DMS 273 treated with DMSO at 0.1 percent for 48 hours (cell line): ENCODE results near the gene GARNL3.

Source experiments
- DNase-seq: peaks from one replicate; lab custom pipeline; 2025; lab: John Stamatoyannopoulos, UW

Gene GARNL3

DNA sequence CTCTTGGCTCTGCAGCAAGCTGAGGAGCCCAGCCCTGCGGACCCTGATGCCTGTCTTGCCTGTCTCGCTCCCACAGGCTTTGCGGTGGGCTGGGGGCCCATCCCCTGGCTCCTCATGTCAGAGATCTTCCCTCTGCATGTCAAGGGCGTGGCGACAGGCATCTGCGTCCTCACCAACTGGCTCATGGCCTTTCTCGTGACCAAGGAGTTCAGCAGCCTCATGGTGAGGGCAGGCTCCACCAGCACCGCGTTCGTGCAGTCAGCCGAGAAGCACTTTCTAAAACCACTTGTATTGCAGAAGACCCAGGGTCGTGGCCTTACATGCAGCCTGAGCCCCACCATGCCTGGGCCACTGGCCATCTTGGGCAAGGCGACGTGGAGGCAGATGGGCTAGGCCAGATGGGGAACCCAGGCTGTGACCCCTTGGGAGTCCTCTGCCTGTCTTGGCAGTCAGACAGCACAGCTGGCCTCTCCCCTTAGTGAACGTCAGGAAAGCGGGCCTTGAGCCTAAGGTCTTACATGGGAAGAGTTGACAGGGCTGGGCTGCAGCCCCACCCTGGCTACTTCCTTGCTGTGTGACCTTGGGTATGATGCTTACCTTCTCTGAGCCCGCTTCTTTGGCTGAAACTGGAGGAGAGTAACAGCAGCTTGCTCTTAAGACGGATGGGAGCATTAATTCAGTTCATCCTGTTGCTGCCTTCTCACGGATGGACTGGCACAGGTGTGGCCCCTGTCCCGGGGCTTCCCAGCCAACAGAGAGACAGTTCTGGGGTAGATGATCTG, 141.0 kb downstream of the GARNL3 start:
- DNase-seq: peak; percentile 56

DNA sequence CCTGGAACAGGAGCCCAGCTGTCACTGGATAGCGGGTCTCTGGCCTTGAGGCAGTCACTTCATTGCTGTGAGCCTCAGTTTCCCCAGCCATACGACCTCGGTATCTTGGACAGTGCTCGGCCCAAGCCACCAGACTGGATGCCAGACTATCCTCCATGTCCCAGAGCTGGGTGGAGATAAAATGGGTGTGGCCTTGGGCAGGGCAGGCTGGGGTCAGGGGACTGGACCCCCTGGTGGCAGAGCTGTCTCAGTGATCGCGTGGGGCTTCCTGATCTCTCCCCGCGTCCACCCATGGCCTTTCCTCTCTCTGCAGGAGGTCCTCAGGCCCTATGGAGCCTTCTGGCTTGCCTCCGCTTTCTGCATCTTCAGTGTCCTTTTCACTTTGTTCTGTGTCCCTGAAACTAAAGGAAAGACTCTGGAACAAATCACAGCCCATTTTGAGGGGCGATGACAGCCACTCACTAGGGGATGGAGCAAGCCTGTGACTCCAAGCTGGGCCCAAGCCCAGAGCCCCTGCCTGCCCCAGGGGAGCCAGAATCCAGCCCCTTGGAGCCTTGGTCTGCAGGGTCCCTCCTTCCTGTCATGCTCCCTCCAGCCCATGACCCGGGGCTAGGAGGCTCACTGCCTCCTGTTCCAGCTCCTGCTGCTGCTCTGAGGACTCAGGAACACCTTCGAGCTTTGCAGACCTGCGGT, 142.4 kb downstream of the GARNL3 start:
- no peak for DNase-seq

DNA sequence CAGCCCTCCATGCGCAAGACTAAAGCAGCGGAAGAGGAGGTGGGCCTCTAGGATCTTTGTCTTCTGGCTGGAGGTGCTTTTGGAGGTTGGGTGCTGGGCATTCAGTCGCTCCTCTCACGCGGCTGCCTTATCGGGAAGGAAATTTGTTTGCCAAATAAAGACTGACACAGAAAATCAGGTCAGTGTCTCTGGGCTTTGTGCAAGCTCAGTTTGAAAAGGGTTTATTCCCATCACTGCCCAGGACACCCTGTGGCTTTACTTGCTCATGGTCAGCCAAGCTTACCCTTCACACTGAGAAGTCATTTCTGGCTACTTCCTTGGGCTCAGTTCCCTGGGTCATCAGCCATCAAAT, 142.9 kb downstream of the GARNL3 start:
- no peak for DNase-seq

DNA sequence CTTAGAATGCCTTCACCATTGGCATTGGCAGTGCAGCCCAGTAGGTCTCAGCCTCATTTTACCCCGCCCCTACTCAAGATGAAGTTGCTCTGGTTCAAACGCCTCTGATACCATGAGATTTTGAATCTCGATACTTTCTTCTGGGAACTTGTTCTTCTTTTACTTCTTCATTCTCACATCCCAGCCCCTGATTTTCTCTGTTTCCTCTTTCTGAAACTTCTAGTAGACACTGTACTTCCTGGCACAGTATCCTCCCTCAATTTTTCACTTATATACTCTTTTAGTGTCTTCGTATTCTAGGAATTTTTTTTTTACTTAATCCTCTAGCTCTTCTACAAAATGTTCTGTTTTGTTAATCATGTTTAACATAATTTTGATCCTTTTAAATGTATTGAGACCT, 146.5 kb downstream of the GARNL3 start:
- no peak for DNase-seq

DNA sequence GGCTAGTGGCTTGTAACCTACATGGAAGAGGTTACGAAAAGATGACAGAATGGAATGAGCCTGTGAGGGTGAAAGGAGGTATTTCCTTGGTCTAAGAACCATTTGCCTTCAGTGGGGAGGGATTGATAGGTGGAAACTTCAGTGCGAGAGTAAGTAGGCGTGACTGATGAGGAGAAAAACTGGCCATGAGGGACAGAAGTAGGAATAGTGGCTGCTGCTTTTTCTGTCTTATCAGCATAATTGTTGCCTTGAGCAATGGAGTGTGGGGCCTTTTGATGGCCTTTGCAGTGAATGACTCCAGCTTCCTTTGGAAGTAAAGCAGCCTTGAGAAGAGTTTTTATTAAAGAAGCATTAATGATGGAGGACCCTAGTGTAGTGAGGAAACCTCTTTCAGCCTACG, 150.6 kb downstream of the GARNL3 start:
- no peak for DNase-seq

DNA sequence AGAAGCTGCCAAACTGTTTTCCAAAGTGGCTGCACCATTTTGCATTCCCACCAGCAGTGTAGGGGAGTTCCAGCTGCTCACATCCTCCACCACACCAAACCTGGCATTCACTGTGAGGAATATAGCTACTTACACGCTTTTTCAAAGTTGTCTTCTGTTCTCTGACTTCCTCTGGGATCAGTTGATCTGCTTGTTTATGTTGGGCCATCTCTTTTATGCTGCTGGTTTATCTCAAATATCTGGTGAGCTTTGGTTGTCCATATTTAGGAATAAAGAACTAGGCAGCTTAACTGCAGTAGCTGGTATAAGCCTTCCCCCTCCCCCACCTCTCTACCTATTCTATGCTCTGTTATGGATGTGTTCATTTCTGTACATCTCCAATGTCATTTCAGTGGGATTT, 151.1 kb downstream of the GARNL3 start:
- no peak for DNase-seq

DNA sequence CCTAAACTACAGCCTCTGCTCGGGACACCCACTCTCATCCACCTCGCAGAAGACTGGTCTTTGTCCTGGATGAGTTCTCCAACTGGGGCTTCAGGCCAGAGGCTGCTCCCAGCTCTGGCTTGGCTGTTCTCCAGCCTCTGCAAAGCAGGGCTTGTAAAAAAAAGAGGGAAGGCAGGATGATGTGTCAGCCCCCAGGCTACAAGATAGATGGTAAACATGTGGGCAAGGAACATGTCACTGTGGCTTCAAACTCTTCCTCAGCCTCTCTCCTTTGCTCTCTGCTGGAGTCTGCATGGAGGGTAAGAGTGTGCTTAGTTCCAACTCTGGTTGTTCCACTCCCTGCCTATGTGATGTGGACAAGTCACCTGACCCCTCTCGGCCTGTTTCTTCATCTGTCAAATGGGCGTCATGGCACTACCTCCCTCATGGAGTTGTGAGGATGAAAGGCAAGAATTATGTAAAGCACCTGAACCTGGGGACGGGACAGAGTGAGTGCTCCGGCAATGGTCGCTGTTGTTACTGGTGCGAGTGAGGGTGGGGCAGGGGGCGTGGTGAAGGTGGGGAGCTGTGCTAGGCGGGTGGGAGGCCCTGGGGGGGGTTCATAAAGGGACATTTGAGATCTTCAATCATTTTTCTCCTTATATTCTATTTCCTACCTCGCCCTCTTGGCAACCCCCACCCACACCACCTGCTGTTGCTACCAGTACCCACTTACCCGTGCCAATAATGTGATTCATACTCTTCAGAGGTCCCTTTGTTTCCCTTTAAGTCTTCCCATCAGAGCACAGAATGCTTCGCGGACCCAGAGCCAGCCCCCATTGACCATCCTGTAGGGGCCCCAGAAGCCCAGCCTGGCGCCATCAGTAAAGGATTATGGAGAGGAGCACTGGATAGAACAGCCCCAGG, 152.8 kb downstream of the GARNL3 start:
- DNase-seq: no peak

DNA sequence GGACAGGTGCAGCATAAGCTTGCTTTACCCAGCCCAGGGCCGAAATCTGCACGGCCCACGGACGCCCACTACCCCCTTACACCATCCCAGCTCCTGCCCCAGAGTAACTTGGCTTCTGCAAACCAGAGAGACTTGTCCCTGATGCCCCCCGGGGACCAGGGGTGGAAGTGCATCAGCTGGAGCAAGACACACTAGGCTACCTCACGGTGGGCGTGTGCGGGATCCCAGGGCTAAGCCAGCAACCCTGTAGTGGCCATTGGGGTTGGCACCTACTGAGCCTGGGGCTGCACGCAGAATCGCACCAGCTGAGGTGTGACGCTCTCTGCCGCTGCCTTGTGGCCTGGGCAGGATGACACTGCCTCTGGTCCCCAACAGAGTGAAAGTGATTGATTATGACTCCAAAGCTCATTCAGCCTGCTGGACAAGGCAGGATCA, 153.5 kb downstream of the GARNL3 start:
- no peak for DNase-seq

DNA sequence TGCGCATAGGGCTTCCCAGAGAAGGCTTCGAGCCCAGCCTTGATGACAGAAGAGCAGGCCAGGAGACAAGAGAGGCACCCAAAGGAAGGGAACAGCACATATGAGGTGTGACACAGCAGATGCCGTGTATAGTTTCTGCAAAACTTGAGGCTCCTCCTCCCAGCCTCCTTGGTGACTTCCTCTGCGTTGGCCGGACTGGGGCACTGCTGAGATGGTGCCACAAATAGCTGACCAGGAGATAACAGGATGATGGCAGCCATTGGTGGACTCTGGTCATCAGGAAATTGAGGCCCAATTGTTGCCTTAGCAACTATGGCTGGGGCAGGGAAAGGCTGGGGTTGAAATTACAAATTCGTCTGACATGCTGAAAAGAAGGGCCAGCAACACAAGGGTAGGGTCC, 154.8 kb downstream of the GARNL3 start:
- no peak for DNase-seq

DNA sequence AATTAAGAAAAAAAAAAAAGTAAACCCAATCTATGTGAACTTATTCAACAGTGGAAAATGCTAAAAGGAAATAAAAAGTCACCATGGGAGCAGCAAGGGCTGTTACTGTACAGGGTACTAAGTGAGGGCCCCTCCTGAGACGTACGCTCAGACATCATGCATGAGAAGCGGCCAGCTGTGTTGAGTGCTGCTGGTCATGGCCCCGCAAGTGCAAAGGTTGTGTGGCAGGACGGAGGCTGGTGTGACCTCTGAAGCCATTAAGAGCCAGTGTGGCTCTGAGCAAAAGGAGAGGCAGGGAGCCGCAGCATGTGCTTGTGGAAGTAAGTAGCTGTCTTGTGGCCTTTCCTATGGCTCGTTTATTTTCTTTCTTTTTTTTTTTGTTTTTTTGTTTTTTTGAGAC, 156.5 kb downstream of the GARNL3 start:
- no peak for DNase-seq

DNA sequence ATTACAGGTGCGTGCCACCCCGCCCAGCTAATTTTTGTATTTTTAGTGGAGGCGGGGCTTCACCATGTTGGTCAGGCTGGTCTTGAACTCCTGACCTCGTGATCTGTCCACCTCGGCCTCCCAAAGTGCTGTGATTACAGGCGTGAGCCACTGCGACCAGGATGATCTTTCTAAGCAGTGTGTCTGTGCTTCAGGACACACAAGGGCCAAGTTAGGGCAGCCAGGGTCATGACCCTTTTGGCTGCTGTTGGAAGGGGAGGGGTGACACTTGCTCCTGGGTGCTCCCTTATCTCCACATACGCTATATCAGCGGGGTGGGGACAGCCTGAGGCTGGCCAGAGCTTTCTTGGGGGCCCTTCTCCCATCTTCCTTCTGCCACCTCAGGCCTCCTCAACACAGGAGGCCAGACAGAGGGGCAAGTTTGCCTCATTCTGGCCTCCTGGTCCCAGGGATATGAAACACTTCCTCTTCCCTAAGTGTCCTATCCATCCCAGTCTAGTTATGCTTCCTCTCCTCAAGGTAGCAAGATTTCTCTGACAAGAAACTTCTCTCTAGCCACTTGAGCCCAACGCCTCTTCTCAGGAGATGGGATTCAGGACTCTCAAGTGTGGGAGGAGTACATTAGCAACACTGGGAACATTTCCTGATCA, 157.7 kb downstream of the GARNL3 start:
- DNase-seq: no peak

DNA sequence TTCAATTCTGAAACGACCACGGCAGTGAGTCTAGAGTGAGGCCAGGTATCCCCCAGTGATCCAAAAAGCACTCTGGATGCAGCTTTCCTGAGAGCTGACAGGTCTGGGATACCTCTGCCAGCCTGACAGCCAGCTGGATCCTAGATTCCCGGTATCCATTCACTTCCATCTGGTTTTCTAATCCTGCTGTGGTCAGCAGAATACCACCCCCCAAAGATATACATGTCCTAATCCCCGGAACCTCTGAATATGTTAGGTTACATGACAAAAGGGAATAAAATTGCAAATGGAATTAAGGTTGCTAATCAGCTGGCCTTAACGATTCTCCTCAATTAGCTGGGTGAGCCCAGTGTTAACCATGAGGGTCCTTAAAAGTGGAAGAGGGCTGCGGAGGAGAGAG, 158.2 kb downstream of the GARNL3 start:
- DNase-seq: no peak

DNA sequence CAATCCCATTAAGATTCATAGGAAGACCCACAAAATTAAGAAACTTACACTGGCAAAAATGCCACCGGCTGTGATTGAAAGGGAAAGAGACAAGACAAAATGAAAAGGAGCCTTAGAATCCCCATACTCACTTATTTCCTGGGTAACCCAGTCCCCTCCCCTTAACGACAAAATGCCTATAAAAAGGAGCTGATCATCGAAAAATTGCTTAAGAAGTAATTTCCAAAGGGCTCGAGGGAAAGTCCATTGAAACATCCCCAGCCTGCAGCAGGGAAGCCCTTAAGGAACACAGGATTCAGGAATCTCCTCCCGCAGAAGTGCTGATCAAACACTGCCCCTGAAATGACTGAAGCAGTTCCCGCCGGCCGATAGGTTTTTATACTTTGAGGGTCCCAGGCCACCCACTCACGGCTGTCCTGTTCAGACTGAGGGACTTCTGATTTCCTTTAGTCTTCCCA, 158.9 kb downstream of the GARNL3 start:
- peak; percentile 39 for DNase-seq

DNA sequence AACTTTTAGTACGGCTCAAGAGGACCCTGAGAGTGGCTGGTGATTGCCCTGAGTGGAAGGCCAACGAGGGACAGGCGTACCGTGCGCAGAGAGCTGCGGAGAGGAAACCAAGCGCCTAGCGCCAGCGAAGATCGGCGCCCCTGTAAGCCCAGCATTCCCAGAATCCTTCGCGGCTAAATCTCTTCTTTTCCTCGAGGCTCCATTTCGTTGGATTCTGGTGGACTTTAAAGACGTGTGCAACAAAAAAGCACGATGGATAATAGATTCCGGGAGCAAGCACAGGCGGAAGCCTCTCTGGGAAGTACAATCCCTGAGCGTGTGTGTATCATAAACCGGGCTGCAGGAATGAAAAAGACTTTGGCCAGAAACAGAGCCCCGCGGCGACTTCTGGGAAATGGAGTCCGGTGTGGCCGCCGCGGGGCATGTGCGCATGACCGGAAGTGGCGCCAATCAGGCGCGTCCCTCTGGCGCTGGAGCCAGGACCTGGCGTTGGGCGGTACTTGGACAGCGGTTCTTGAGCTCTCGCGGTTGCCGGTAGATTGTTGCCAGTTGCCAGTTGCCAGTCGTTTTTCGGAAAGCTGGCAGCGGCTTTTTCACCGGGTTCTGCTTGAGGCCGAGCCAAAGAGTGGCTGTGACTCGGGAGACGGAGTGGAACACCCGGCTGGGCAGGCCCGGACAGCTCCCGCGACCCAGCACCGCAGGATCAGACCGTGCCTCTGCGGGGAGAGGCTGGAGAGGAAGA, 159.5 kb downstream of the GARNL3 start, which contains the start of gene ZNF79:
TSS of gene ZNF79 (plus strand) at position 449 of the 742 bp plus-strand sequence. CDS start 406 bp downstream, outside the sequence.
- peak; percentile 88 for DNase-seq

DNA sequence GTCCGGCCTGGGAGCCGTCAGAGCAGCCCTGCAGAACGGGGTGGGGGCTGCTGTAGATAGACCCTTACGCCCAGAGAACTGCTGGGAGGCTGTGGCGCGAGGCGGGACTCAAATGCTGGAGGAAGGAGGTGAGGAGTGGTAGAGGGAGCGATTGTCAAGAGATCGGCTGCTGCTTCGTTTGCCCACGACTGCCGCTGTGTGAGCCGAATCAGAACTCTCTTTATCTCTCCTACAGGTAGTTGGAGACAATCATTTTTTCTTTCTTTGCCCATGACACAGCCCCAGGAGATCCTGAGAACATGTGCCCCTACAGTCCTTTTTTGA, 160.1 kb downstream of the GARNL3 start:
- DNase-seq: no peak

DNA sequence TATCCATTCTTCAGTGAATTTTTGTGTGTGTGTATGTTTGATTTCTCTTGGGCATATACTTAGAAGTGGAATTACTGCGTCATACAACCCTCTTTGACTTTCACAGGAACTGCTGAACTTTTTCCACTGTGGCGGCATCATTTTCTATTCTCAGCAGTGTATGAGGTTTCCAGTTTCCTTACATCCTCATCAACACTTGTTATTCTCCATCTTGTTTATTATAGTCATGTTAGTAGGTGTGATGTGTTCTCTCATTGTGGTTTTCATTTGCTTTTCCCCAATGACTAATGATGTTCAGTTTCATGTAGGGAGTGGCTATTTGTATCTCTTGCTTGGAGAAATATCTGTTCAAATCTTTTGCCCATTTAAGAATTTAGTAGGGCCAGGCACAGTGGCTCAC, 162.2 kb downstream of the GARNL3 start:
- no peak for DNase-seq

DNA sequence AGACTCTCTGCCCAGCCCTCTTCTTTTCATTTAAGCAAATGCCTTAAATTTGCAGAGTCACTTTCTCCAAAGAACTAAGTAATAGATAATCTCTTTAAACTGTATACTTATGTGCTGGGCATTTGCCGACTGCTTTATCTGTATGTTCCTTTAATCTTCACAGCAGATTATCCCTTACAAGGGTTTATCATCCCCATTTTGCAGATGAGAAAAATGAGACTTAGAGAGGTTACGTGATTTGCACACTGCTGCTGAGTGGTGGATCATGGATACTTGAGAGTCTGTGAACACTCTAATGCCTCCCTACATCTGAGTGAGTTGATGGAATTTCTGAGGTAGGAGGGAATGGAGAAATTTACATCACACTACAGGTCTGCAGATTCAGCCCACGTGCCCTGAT, 163.8 kb downstream of the GARNL3 start:
- DNase-seq: no peak

DNA sequence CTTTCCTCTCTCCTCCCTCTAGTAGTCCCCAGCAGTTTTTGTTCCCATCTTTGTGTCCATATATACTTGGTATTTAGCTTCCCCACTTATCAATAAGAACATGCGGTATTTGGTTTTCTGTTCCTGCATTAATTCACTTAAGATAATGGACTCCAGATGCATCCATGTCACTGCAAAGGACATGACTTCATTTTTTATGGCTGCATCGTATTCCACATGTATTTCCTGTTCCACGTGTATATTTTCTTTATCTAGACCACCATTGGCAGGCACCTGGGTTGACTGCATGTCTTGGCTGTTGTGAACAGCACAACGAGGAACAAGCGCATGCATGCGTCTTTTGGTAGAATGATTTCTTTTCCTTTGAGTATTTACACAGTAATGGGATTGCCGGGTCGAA, 165.8 kb downstream of the GARNL3 start:
- no peak for DNase-seq

DNA sequence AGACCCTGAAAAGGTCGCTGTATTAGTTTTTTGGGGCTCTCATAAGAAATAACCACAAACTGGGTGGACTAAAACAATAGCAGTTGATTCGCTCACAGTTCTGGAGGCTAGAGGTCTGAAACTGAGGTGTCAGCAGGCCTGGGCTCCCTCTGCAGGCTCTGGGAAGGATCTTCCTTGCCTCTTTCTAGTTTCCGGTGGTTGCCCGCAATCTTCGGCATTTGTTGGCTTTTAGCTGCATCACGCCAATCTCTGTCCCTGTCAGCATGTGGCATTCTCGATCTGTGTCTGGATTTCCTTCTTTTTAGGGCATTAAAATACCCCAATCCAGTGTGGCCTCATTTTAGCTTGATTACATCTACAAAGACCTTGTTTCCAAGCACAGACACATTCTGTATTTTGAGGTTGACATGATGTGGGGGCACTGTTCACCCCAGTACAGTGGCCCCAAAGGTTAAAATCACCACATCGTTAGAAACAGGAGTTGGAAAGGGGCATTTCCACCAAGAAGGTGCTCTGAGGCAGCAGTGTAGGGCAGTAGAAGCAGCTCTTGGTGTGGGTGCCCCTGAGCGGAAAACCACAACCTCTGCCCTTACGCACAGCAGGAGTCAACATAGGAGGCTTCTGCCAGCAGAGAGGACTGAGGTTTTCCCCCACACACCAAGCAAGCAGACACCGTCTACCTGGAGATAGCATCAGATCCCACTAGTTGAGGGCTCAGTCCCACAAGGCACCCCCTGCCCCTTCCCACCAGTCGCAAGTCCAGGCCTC, 173.1 kb downstream of the GARNL3 start:
- DNase-seq: no peak

DNA sequence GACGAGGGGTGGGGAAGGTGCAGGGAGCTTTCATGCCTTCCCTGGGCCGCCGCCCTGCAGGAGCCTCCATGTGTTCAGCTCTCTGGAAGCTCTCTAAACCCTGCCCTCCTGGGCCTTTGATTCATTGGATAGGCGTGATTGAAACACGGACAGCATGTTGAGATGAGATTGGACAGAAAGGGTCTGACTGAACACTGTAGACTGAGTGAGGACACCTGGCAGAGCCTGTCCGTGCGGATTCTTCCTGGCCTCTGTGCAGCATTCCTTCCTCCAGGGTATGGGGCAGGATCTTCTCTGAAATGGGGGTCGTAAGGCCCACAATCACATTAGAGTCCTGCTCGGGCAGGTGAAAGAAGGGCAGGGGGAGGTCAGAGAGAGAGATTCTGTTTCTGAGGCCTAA, 173.8 kb downstream of the GARNL3 start:
- no peak for DNase-seq
